HCT116 (cell line): ENCODE measurements around the gene ASB10.

Source experiments
- CEBPB ChIP-seq: IDR thresholded peaks from 2 replicates; pipeline ENCODE4 v1.6.1; 2012; ENCODE audit warnings: low read depth
- EGR1 ChIP-seq: IDR thresholded peaks from 2 replicates; pipeline ENCODE4 v1.6.1; 2012; ENCODE audit warnings: low read depth
- EZH2 ChIP-seq: fragments of 200-600 bp; sonication (generic); IDR thresholded peaks from 2 replicates; pipeline ENCODE4 v1.6.1; 2017; ENCODE audit warnings: antibody characterized with exemption, mixed run types
- EZH2phosphoT487 ChIP-seq: fragments of 200-600 bp; IDR thresholded peaks from 2 replicates; pipeline ENCODE4 v1.6.1; 2018; ENCODE audit warnings: antibody characterized with exemption, borderline replicate concordance
- FOSL1 ChIP-seq: IDR thresholded peaks from 2 replicates; pipeline ENCODE4 v1.6.1; 2012; ENCODE audit warnings: low read depth
- POLR2A ChIP-seq: IDR thresholded peaks from 2 replicates; pipeline ENCODE4 v1.7.0; 2011; ENCODE audit warnings: borderline replicate concordance; ENCODE audit not compliant: insufficient read depth, insufficient read length; ENCODE audit errors: extremely low read depth
- POLR2AphosphoS5 ChIP-seq: IDR thresholded peaks from 2 replicates; pipeline ENCODE4 v1.6.1; 2011; ENCODE audit warnings: mild to moderate bottlenecking, low read depth, low read length, moderate library complexity
- RAD21 ChIP-seq: IDR thresholded peaks from 2 replicates; pipeline ENCODE4 v1.6.1; 2012; ENCODE audit warnings: low read depth, mild to moderate bottlenecking
- SIN3A ChIP-seq: IDR thresholded peaks from 2 replicates; pipeline ENCODE4 v1.6.1; 2012; ENCODE audit warnings: low read depth
- SP1 ChIP-seq: IDR thresholded peaks from 2 replicates; pipeline ENCODE4 v1.6.1; 2012; ENCODE audit warnings: low read depth
- TF ChIP-seq, protein P1 (sequence below), 3 experiments: fragments of 200-600 bp in 1 of 3; sonication (generic) in 1 of 3; IDR thresholded peaks in 2 of 3; conservative IDR thresholded peaks in 1 of 3; 2 replicates each; pipeline ENCODE4 v1.5.1; 2012 to 2017; ENCODE audit warnings: low read depth in 2 of 3, low read length in 2 of 3, antibody characterized with exemption in 1 of 3, borderline replicate concordance in 1 of 3, control low read depth in 1 of 3, mild to moderate bottlenecking in 1 of 3, mixed read lengths in 1 of 3, mixed run types in 1 of 3, moderate library complexity in 1 of 3; ENCODE audit not compliant: insufficient read depth in 1 of 3
- TF ChIP-seq, protein P2 (sequence below): IDR thresholded peaks from 2 replicates; pipeline ENCODE4 v1.6.1; 2012
- TF ChIP-seq, protein P3 (sequence below): IDR thresholded peaks from 2 replicates; pipeline ENCODE4 v1.6.1; 2012; ENCODE audit warnings: low read depth
- TF ChIP-seq, protein P4 (sequence below): IDR thresholded peaks from 2 replicates; pipeline ENCODE4 v1.6.1; 2011; ENCODE audit warnings: mild to moderate bottlenecking, low read length, moderate library complexity; ENCODE audit not compliant: insufficient replicate concordance; ENCODE audit errors: extremely low read depth

DNA sequence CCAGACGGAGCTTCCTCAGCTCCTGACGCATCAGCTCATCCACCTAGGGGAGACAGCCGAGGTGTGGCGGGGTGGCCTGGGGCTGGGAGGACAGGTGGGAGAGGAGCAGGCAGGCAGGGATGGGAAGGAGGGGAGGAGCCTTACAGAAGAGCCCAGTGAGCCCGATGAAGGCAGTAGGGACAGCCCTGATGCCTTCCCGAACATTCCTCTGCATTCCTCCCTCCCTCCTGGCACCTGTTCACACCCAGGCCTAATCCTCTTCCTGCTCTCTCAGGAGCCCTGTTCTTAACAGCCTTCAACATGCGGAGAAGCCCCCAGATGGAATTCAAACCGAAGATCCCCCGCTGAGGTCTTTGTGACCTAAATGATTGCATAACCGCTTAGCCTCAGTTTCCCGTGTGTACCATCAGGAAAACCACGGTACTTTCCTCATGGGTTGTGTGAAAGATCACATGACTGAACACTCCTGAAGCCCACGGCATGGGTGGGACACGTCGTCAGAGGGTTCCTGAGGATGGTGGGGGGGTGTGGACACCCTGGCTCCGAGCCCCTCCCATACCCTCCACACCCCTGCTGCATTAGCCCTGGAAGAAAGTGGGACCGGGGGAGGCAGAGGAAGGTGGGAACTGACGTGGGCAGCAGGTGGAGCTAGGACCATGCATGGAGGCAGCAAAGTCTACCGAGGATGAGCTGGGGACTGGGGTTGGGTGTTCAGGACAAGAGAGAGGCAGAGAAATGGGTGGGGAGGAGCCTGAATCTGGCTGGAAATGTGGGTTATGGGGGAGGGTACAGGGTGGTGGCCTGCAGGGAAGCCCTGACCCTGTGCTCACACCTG, 8.8 kb upstream of the ASB10 start:
- TF ChIP-seq SIN3A (no peak), POLR2A (no peak), EZH2 (no peak), SP1 (no peak), CEBPB (no peak), RAD21 (no peak), POLR2AphosphoS5 (no peak), EZH2phosphoT487 (no peak), FOSL1 (no peak), EGR1 (no peak)
- TF ChIP-seq, protein P1, sequence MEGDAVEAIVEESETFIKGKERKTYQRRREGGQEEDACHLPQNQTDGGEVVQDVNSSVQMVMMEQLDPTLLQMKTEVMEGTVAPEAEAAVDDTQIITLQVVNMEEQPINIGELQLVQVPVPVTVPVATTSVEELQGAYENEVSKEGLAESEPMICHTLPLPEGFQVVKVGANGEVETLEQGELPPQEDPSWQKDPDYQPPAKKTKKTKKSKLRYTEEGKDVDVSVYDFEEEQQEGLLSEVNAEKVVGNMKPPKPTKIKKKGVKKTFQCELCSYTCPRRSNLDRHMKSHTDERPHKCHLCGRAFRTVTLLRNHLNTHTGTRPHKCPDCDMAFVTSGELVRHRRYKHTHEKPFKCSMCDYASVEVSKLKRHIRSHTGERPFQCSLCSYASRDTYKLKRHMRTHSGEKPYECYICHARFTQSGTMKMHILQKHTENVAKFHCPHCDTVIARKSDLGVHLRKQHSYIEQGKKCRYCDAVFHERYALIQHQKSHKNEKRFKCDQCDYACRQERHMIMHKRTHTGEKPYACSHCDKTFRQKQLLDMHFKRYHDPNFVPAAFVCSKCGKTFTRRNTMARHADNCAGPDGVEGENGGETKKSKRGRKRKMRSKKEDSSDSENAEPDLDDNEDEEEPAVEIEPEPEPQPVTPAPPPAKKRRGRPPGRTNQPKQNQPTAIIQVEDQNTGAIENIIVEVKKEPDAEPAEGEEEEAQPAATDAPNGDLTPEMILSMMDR (IDR thresholded peaks at IDR 0.05 in 2 of 3, conservative IDR thresholded peaks at IDR 0.05 in 1 of 3; ENCODE audit: borderline replicate concordance in 1 of 3, insufficient read depth in 1 of 3, low read depth in 2 of 3, low read length in 2 of 3), result no peak
- TF ChIP-seq, protein P2, sequence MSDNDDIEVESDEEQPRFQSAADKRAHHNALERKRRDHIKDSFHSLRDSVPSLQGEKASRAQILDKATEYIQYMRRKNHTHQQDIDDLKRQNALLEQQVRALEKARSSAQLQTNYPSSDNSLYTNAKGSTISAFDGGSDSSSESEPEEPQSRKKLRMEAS, result no peak
- TF ChIP-seq, protein P3, sequence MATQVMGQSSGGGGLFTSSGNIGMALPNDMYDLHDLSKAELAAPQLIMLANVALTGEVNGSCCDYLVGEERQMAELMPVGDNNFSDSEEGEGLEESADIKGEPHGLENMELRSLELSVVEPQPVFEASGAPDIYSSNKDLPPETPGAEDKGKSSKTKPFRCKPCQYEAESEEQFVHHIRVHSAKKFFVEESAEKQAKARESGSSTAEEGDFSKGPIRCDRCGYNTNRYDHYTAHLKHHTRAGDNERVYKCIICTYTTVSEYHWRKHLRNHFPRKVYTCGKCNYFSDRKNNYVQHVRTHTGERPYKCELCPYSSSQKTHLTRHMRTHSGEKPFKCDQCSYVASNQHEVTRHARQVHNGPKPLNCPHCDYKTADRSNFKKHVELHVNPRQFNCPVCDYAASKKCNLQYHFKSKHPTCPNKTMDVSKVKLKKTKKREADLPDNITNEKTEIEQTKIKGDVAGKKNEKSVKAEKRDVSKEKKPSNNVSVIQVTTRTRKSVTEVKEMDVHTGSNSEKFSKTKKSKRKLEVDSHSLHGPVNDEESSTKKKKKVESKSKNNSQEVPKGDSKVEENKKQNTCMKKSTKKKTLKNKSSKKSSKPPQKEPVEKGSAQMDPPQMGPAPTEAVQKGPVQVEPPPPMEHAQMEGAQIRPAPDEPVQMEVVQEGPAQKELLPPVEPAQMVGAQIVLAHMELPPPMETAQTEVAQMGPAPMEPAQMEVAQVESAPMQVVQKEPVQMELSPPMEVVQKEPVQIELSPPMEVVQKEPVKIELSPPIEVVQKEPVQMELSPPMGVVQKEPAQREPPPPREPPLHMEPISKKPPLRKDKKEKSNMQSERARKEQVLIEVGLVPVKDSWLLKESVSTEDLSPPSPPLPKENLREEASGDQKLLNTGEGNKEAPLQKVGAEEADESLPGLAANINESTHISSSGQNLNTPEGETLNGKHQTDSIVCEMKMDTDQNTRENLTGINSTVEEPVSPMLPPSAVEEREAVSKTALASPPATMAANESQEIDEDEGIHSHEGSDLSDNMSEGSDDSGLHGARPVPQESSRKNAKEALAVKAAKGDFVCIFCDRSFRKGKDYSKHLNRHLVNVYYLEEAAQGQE, result no peak
- TF ChIP-seq, protein P4, sequence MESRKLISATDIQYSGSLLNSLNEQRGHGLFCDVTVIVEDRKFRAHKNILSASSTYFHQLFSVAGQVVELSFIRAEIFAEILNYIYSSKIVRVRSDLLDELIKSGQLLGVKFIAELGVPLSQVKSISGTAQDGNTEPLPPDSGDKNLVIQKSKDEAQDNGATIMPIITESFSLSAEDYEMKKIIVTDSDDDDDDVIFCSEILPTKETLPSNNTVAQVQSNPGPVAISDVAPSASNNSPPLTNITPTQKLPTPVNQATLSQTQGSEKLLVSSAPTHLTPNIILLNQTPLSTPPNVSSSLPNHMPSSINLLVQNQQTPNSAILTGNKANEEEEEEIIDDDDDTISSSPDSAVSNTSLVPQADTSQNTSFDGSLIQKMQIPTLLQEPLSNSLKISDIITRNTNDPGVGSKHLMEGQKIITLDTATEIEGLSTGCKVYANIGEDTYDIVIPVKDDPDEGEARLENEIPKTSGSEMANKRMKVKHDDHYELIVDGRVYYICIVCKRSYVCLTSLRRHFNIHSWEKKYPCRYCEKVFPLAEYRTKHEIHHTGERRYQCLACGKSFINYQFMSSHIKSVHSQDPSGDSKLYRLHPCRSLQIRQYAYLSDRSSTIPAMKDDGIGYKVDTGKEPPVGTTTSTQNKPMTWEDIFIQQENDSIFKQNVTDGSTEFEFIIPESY, result no peak
